Smooth muscle cell (in vitro differentiated cells): ENCODE data around the gene SARS1. TPM values are rescaled to one million over a fixed set of nuclear protein-coding genes. Genes with fewer than 3 reads are reported as not detected.
"Not testable (repeated sequence)": the region's sequence is repeated elsewhere in the genome, so short reads cannot be mapped to it uniquely, and the experiment has no call there.

Experiments used
- DNase-seq: peaks from one replicate; lab custom pipeline; 2025; ENCODE audit not compliant: unreplicated experiment; lab: John Stamatoyannopoulos, UW
- H2AFZ ChIP-seq: fragments of 200-600 bp; sonication (generic); 2 replicates; pipeline ENCODE4 v1.6.0; 2016; ENCODE audit warnings: antibody characterized with exemption, low read depth, mild to moderate bottlenecking
- H3F3A ChIP-seq: fragments of 200-600 bp; sonication (generic); 2 replicates; pipeline ENCODE4 v1.6.0; 2017; ENCODE audit warnings: antibody characterized with exemption, low read depth
- H3K27ac ChIP-seq: fragments of 200-600 bp; sonication (generic); 2 replicates; pipeline ENCODE4 v1.5.1; 2016; ENCODE audit warnings: low read depth, mild to moderate bottlenecking
- H3K27me3 ChIP-seq: fragments of 200-600 bp; sonication (generic); 2 replicates; pipeline ENCODE4 v1.6.1; 2016; ENCODE audit warnings: low read depth, mild to moderate bottlenecking
- H3K36me3 ChIP-seq: fragments of 200-600 bp; sonication (generic); 2 replicates; pipeline ENCODE4 v1.5.1; 2016; ENCODE audit warnings: low read depth
- H3K4me1 ChIP-seq: fragments of 200-600 bp; sonication (generic); 2 replicates; pipeline ENCODE4 v1.5.1; 2016; ENCODE audit warnings: low read depth
- H3K4me2 ChIP-seq: fragments of 200-600 bp; sonication (generic); 2 replicates; pipeline ENCODE4 v1.6.0; 2016; ENCODE audit warnings: mild to moderate bottlenecking
- H3K4me3 ChIP-seq: fragments of 200-600 bp; sonication (generic); 2 replicates; pipeline ENCODE4 v1.5.1; 2016; ENCODE audit warnings: mild to moderate bottlenecking
- H3K79me2 ChIP-seq: fragments of 200-600 bp; sonication (generic); 2 replicates; pipeline ENCODE4 v1.6.0; 2016; ENCODE audit warnings: low read depth, mild to moderate bottlenecking
- H3K9ac ChIP-seq: fragments of 200-600 bp; sonication (generic); 2 replicates; pipeline ENCODE4 v1.6.0; 2016; ENCODE audit warnings: low read depth
- H3K9me3 ChIP-seq: fragments of 200-600 bp; sonication (generic); replicated peaks from 2 replicates; pipeline ENCODE4 v1.5.1; 2016; ENCODE audit warnings: low read depth
- H4K20me1 ChIP-seq: fragments of 200-600 bp; sonication (generic); 2 replicates; pipeline ENCODE4 v1.6.0; 2016; ENCODE audit warnings: low read depth
- CTCF ChIP-seq: fragments of 200-600 bp; sonication (generic); IDR thresholded peaks from 2 replicates; pipeline ENCODE4 v1.5.1; 2017; ENCODE audit warnings: borderline replicate concordance, mild to moderate bottlenecking, antibody characterized with exemption; ENCODE audit not compliant: insufficient read depth, poor library complexity, severe bottlenecking
- whole genome bisulfite sequencing: methylation state at CpG from one replicate; pipeline ENCODE4 v1.1.7; 2016; ENCODE audit warnings: low lambda C conversion rate; 5-methylcytosine and 5-hydroxymethylcytosine counted together
- polyA plus RNA-seq: library from polyadenylated mRNA; unstranded; fragments of >200 nt; fragmentation: Nextera tagmentation; extraction: Ambion mirVana; gene quantifications from 2 replicates; pipeline ENCODE4 v1.2.1, GENCODE V29; 2016
- total RNA-seq: library from RNA; depleted of rRNA; stranded (reverse); fragments of >200 nt; gene quantifications from 2 replicates; pipeline ENCODE4 v1.2.3, GENCODE V29; 2014

The SARS1 gene
- total and polyA plus RNA-seq, 2 experiments from 2014 or later: 157 to 176 TPM

GRCh38 chr1:109214695-109215623 is 1.2 kb downstream of the SARS1 start:
- Histone ChIP-seq H3K4me3 (peak overlapping the region; percentile 77), H3K27me3 (no peaks in the 10 kb centered on the region), H3K27ac (peak overlapping the region; percentile 97), H3K4me2 (peak overlapping the region; percentile 89), H3K4me1 (peaks cover 15% of the 10 kb centered on the region), H3F3A (peaks cover 11% of the 10 kb centered on the region), H3K9me3 (no peaks in the 10 kb centered on the region), H2AFZ (peak overlapping the region; percentile 8), H3K36me3 (no peaks in the 10 kb centered on the region), H3K79me2 (peaks cover 56% of the 10 kb centered on the region), H3K9ac (peak overlapping the region; percentile 97), H4K20me1 (peaks cover 41% of the 10 kb centered on the region)
- no peak for TF ChIP-seq CTCF
- WGBS: 14% methylated on average over 13 of the region's 13 CpGs
- no peak for DNase-seq

DNA sequence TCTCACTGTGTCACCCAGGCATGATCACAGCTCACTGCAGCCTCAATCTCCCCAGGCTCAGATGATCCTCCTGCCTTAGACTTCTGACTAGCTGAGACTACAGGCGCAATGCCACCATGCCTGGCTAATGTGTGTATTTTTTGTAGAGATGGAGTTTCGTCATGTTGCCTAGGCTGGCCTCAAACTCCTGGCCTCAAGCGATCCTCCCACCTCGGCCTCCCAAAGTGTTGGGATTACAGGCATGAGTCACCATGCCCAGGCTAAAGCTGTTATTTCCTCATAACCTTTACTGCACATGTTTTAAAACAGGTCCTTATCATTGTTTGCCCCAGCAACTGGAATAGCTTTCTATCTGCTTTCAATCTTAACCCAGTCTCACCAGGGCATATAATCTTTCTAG is 2.9 kb downstream of the SARS1 start:
- TF ChIP-seq CTCF: no peak
- 77% methylated on average over 4 of the region's 4 CpGs for WGBS
- H3K27me3 ChIP-seq: no peaks in the 10 kb centered on the region
- H4K20me1 ChIP-seq: peaks cover 58% of the 10 kb centered on the region
- H3K9me3 ChIP-seq: no peaks in the 10 kb centered on the region
- peaks cover 11% of the 10 kb centered on the region for H3F3A ChIP-seq
- peak overlapping the region; percentile 97 for H3K27ac ChIP-seq
- no peak overlapping the region for H2AFZ ChIP-seq
- H3K9ac ChIP-seq: no peak overlapping the region
- no peak for DNase-seq
- H3K79me2 ChIP-seq: peaks cover 73% of the 10 kb centered on the region
- H3K4me2 ChIP-seq: peak overlapping the region; percentile 89
- peaks cover 2% of the 10 kb centered on the region for H3K36me3 ChIP-seq
- no peak overlapping the region for H3K4me3 ChIP-seq
- peaks cover 15% of the 10 kb centered on the region for H3K4me1 ChIP-seq

DNA sequence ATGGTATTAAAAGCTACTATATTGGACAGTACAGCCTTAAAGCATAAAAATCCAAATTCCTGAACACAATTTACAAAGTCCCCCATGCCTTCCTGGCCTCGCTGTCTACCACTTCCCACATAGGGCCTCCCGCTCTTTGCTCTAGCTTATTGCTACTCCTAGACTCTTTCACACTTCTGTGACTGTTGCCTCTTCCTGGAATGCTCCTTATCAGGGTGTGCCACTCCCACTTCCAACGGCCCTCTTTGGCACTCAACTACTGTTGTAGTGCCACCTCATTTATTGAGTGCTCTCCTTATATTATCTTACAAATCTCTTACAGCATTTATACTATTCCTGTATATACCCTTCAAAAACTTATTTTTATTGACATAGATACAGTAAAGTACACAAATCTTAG is 4.8 kb downstream of the SARS1 start:
- TF ChIP-seq CTCF: no peak
- Histone ChIP-seq H3K4me3 (no peak overlapping the region), H2AFZ (no peak overlapping the region), H3K4me2 (no peak overlapping the region), H3K27ac (no peak overlapping the region), H4K20me1 (peaks cover 76% of the 10 kb centered on the region), H3K36me3 (peaks cover 6% of the 10 kb centered on the region), H3K9ac (no peak overlapping the region), H3K27me3 (no peaks in the 10 kb centered on the region), H3K9me3 (no peaks in the 10 kb centered on the region), H3F3A (peaks cover 11% of the 10 kb centered on the region), H3K4me1 (peaks cover 10% of the 10 kb centered on the region), H3K79me2 (peaks cover 91% of the 10 kb centered on the region)
- DNase-seq: no peak
- 68% methylated on average over 3 of the region's 3 CpGs for WGBS

- not testable (repeated sequence) for H3K36me3 ChIP-seq, H3K4me3 ChIP-seq, H3K9me3 ChIP-seq, H3K27ac ChIP-seq, H3K4me1 ChIP-seq, H3K4me2 ChIP-seq, H2AFZ ChIP-seq, H3K9ac ChIP-seq, DNase-seq, H3F3A ChIP-seq, H3K27me3 ChIP-seq
- Histone ChIP-seq H4K20me1 (peaks cover 90% of the 10 kb centered on the region), H3K79me2 (peaks cover 97% of the 10 kb centered on the region)
- WGBS: 95% methylated on average over 9 of the region's 9 CpGs
Observed at GRCh38 chr1:109221201-109221600, 7.5 kb downstream of the SARS1 start.
